Panc1 (cell line): ENCODE measurements around the gene RUNX1. TPM values are rescaled to one million over a fixed set of nuclear protein-coding genes. Genes with fewer than 3 reads are reported as not detected.
"Not testable (repeated sequence)": the region's sequence is repeated elsewhere in the genome, so short reads cannot be mapped to it uniquely, and the experiment has no call there.

ENCODE experiments used
- ATAC-seq: fragments of 200-7000 bp; cut with Tn5 transposase; 2 replicates; pipeline ENCODE4 v1.9.1; 2020; ENCODE audit warnings: mild to moderate bottlenecking, moderate library complexity
- BruUV-seq: library from RNA; stranded (reverse); fragments of 400-500 nt; replicated peaks from 2 replicates; lab custom pipeline; 2021; lab: Mats Ljungman, UMichigan
- CTCF ChIA-PET: fragments of 300-600 bp; sonication (Branson Sonifier 250); formaldehyde crosslinking; loops from one replicate; lab custom pipeline; 2022; ENCODE audit warnings: antibody characterized with exemption; lab: Charles Lee
- POLR2A ChIA-PET: fragments of 300-600 bp; sonication (Branson Sonifier 250); formaldehyde crosslinking; loops from one replicate; lab custom pipeline; 2022; ENCODE audit warnings: antibody characterized with exemption; lab: Charles Lee
- DNase-seq: peaks from one replicate; pipeline ENCODE4 v3.0.0-alpha.2; 2010; ENCODE audit warnings: low read depth, low spot score
- H3K27ac ChIP-seq: 2 replicates; pipeline ENCODE4 v1.5.1; 2011; ENCODE audit warnings: mild to moderate bottlenecking, low read length, inconsistent platforms
- H3K27me3 ChIP-seq: fragments of 200-500 bp; sonication (Bioruptor generic); 2 replicates; pipeline ENCODE4 v1.6.0; 2014; ENCODE audit warnings: low read length, inconsistent platforms; ENCODE audit not compliant: control insufficient read depth, insufficient read depth
- H3K36me3 ChIP-seq: fragments of 200-500 bp; sonication (Bioruptor generic); 2 replicates; pipeline ENCODE4 v1.5.1; 2014; ENCODE audit warnings: inconsistent platforms, mild to moderate bottlenecking, low read length, moderate library complexity; ENCODE audit not compliant: control insufficient read depth, insufficient read depth
- H3K4me1 ChIP-seq: 2 replicates; pipeline ENCODE4 v1.5.1; 2011; ENCODE audit warnings: inconsistent platforms, mild to moderate bottlenecking, low read length, moderate library complexity; ENCODE audit not compliant: control insufficient read depth, insufficient read depth
- H3K4me3 ChIP-seq, 2 experiments: 2 replicates each; pipeline ENCODE4 v1.5.1; 2011 to 2012; ENCODE audit warnings: low read depth in 2 of 2, low read length in 2 of 2, mild to moderate bottlenecking in 2 of 2, inconsistent platforms in 1 of 2, moderate library complexity in 1 of 2
- H3K9me3 ChIP-seq: fragments of 200-500 bp; sonication (Bioruptor generic); 2 replicates; pipeline ENCODE4 v1.5.1; 2014; ENCODE audit warnings: low read depth, mild to moderate bottlenecking, inconsistent platforms, low read length, moderate library complexity; ENCODE audit not compliant: control insufficient read depth, insufficient read depth
- POLR2AphosphoS5 ChIP-seq: IDR thresholded peaks from 2 replicates; pipeline ENCODE4 v1.6.1; 2012; ENCODE audit warnings: mild to moderate bottlenecking, low read depth, low read length, moderate library complexity
- SIN3A ChIP-seq: IDR thresholded peaks from 2 replicates; pipeline ENCODE4 v1.6.1; 2012; ENCODE audit warnings: low read depth, mild to moderate bottlenecking, low read length, moderate library complexity, borderline replicate concordance; ENCODE audit not compliant: insufficient read depth
- TCF7L2 ChIP-seq: IDR thresholded peaks from 2 replicates; pipeline ENCODE4 v1.6.1; 2011; ENCODE audit warnings: mild to moderate bottlenecking, low read depth, low read length, inconsistent platforms
- in situ Hi-C: cut with HindIII; loops from 2 replicates; pipeline ENCODE4 v1.10.0; 2016; ENCODE audit warnings: low sequenced_read_pairs, low pct_unique_long_range_greater_than_20kb
- intact Hi-C: fragments of 100-400 bp; cut with micrococcal nuclease; formaldehyde crosslinking; loops from one replicate; pipeline ENCODE4 v1.10.0; 2022; ENCODE audit not compliant: unreplicated experiment
- total RNA-seq: library from RNA; stranded (reverse); gene quantifications from one replicate; pipeline ENCODE4 v1.2.1, GENCODE V29; 2021; ENCODE audit not compliant: unreplicated experiment
- TF ChIP-seq, protein P1 (sequence below), 2 experiments: IDR thresholded peaks; 2 replicates each; pipeline ENCODE4 v1.6.1; 2011 to 2012; ENCODE audit warnings: low read depth in 2 of 2, control low read depth in 1 of 2, low read length in 1 of 2, mild to moderate bottlenecking in 1 of 2, moderate library complexity in 1 of 2; ENCODE audit not compliant: insufficient read depth in 1 of 2
- TF ChIP-seq, protein P2 (sequence below): fragments of 450-650 bp; IDR thresholded peaks from 2 replicates; pipeline ENCODE4 v1.5.1; 2017; ENCODE audit warnings: mild to moderate bottlenecking

The RUNX1 gene
- total RNA-seq, 1 experiment from 2014 or later: 22.4 TPM

DNA sequence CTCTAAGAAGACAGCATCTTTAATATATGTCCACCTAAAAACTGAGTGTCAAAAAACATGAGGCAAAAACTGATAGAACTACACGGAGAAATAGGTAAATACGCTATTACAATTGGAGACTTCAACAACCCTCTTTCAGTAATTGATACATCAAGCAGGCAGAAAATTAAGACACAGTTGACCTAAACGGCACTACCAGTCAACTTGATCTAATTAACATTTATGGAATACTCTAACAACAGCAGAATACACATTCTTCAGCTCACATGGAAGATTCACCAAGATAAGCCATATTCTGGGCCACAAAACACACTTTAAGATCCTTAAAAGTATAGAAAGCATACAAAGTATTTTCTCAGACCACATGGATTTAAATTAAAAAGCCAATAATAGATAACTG is 242.7 kb downstream of the RUNX1 start:
- BruUV-seq: no TSS peak
- ChIA-PET CTCF (no interaction called here), POLR2A (no interaction called here)
- Histone ChIP-seq H3K9me3 (peaks cover 5% of the 10 kb centered on the region; the same call in 1 of the 2 replicates), H3K4me3 (no peak overlapping the region), H3K27ac (no peak overlapping the region), H3K27me3 (no peaks in the 10 kb centered on the region), H3K36me3 (no peaks in the 10 kb centered on the region), H3K4me1 (peaks cover 7% of the 10 kb centered on the region; the same call in 1 of the 2 replicates)
- in situ Hi-C loops (no loop called here), intact Hi-C loops (no loop called here)
- no peak for ATAC-seq
- TF ChIP-seq, protein P1, sequence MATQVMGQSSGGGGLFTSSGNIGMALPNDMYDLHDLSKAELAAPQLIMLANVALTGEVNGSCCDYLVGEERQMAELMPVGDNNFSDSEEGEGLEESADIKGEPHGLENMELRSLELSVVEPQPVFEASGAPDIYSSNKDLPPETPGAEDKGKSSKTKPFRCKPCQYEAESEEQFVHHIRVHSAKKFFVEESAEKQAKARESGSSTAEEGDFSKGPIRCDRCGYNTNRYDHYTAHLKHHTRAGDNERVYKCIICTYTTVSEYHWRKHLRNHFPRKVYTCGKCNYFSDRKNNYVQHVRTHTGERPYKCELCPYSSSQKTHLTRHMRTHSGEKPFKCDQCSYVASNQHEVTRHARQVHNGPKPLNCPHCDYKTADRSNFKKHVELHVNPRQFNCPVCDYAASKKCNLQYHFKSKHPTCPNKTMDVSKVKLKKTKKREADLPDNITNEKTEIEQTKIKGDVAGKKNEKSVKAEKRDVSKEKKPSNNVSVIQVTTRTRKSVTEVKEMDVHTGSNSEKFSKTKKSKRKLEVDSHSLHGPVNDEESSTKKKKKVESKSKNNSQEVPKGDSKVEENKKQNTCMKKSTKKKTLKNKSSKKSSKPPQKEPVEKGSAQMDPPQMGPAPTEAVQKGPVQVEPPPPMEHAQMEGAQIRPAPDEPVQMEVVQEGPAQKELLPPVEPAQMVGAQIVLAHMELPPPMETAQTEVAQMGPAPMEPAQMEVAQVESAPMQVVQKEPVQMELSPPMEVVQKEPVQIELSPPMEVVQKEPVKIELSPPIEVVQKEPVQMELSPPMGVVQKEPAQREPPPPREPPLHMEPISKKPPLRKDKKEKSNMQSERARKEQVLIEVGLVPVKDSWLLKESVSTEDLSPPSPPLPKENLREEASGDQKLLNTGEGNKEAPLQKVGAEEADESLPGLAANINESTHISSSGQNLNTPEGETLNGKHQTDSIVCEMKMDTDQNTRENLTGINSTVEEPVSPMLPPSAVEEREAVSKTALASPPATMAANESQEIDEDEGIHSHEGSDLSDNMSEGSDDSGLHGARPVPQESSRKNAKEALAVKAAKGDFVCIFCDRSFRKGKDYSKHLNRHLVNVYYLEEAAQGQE (IDR thresholded peaks at IDR 0.05; ENCODE audit: insufficient read depth in 1 of 2, low read depth in 2 of 2, low read length in 1 of 2): no peak
- no peak for TF ChIP-seq POLR2AphosphoS5
- no peak for TF ChIP-seq TCF7L2
- TF ChIP-seq SIN3A: no peak
- TF ChIP-seq, protein P2, sequence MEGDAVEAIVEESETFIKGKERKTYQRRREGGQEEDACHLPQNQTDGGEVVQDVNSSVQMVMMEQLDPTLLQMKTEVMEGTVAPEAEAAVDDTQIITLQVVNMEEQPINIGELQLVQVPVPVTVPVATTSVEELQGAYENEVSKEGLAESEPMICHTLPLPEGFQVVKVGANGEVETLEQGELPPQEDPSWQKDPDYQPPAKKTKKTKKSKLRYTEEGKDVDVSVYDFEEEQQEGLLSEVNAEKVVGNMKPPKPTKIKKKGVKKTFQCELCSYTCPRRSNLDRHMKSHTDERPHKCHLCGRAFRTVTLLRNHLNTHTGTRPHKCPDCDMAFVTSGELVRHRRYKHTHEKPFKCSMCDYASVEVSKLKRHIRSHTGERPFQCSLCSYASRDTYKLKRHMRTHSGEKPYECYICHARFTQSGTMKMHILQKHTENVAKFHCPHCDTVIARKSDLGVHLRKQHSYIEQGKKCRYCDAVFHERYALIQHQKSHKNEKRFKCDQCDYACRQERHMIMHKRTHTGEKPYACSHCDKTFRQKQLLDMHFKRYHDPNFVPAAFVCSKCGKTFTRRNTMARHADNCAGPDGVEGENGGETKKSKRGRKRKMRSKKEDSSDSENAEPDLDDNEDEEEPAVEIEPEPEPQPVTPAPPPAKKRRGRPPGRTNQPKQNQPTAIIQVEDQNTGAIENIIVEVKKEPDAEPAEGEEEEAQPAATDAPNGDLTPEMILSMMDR: no peak
- no peak for DNase-seq

DNA sequence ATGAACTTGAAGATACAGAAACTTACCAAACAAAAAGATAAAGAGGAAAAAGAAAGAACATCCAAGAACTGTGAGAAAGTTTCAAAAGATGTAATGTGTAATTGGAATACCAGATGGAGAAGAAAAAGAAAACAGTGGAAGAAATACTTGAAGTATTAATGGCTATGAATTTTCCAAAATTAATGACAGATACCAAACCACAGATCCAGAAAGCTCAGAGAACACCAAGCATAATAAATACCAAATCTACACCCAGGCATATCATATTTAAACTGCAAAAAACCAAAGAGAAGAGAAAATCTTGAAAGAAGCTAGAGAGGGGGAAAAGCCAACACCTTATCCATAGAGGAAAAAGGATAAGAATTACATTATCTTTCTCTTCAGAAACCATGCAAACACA is 243.9 kb downstream of the RUNX1 start:
- Histone ChIP-seq H3K9me3 (peaks cover 5% of the 10 kb centered on the region; the same call in 1 of the 2 replicates), H3K4me3 (no peak overlapping the region), H3K36me3 (no peaks in the 10 kb centered on the region), H3K27me3 (no peaks in the 10 kb centered on the region), H3K27ac (no peak overlapping the region), H3K4me1 (peaks cover 7% of the 10 kb centered on the region; the same call in 1 of the 2 replicates)
- intact Hi-C loops (no loop called here), in situ Hi-C loops (no loop called here)
- DNase-seq (no peak), ATAC-seq (no peak)
- TF ChIP-seq, protein P1 (IDR thresholded peaks at IDR 0.05; ENCODE audit: insufficient read depth in 1 of 2, low read depth in 2 of 2, low read length in 1 of 2): no peak
- TF ChIP-seq, protein P2: no peak
- TF ChIP-seq SIN3A (no peak), TCF7L2 (no peak), POLR2AphosphoS5 (no peak)
- BruUV-seq: no TSS peak
- POLR2A ChIA-PET: interaction anchor here (0.5 kb wide), 1 partner anchor 150 kb away, joined by 12 read pairs; no protein-coding TSS in a partner anchor
- CTCF ChIA-PET: no interaction called here

DNA sequence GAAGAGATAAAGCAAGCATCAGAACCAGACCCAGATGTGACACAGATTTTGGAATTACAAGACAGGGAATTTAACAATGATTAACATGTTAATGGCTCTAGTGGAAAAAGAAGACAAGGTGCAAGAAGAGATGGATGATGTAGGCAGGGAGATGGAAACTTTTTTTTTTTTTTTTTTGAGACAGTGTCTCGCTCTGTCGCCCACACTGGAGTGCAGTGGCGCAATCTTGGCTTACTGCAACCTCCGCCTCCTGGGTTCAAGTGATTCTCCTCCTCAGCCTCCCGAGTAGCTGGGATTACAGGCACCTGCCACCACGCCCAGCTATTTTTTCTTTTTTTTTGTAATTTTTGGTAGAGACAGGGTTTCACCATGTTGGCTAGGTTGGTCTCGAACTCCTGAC is 244.5 kb downstream of the RUNX1 start:
- in situ Hi-C loops, intact Hi-C loops, H3K27ac ChIP-seq, BruUV-seq, H3K9me3 ChIP-seq, DNase-seq, H3K4me3 ChIP-seq, ATAC-seq, H3K27me3 ChIP-seq, CTCF ChIA-PET, H3K4me1 ChIP-seq, H3K36me3 ChIP-seq: not testable (repeated sequence)
- POLR2A ChIA-PET: interaction anchor here (0.5 kb wide), 1 partner anchor 149 kb away, joined by 12 read pairs; no protein-coding TSS in a partner anchor
